ENCODE measurements around the gene SWSAP1.

- TF ChIP-seq GATA2 (IDR thresholded peaks at IDR 0.05; ENCODE audit: low read depth, low read length), result no peak
- no peak for TF ChIP-seq GATA3 (IDR thresholded peaks at IDR 0.05; ENCODE audit: low read depth, low read length)
Measured at GRCh38 chr19:11337080-11337479, 37.4 kb upstream of the SWSAP1 start.
